Ishikawa (cell line): ENCODE results near the gene DTX1.

Source experiments
- EGR1 ChIP-seq: IDR thresholded peaks from 2 replicates; pipeline ENCODE4 v1.6.1; 2012
- REST ChIP-seq: IDR thresholded peaks from 2 replicates; pipeline ENCODE4 v1.6.1; 2012; ENCODE audit warnings: low read depth, mild to moderate bottlenecking

GRCh38 chr12:113097716-113098440 lies 41.3 kb downstream of the DTX1 start:
- TF ChIP-seq EGR1 (no peak), REST (no peak)
